Retinal pigment epithelial cell (primary cell): Measurements from ENCODE around the gene CEACAM5.

Experiments used
- DNase-seq: peaks from one replicate; pipeline ENCODE4 v3.0.0-alpha.2; 2010; ENCODE audit warnings: low read depth
- H3K4me3 ChIP-seq: 2 replicates; pipeline ENCODE4 v1.5.1; 2011; ENCODE audit warnings: mild to moderate bottlenecking, low read length, control low read depth, moderate library complexity
- CTCF ChIP-seq: conservative IDR thresholded peaks from 2 replicates; pipeline ENCODE4 v1.5.1; 2011; ENCODE audit warnings: low read depth, low read length, control low read depth, inconsistent platforms

The CEACAM5 gene

DNA sequence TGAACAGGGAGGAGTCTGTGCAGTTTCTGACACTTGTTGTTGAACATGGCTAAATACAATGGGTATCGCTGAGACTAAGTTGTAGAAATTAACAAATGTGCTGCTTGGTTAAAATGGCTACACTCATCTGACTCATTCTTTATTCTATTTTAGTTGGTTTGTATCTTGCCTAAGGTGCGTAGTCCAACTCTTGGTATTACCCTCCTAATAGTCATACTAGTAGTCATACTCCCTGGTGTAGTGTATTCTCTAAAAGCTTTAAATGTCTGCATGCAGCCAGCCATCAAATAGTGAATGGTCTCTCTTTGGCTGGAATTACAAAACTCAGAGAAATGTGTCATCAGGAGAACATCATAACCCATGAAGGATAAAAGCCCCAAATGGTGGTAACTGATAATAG is 63.0 kb downstream of the CEACAM5 start:
- H3K4me3 ChIP-seq, result no peak overlapping the region
- DNase-seq, result no peak
- no peak for TF ChIP-seq CTCF

GRCh38 chr19:41774515-41774980 is 66.1 kb downstream of the CEACAM5 start:
- DNase-seq, result no peak
- H3K4me3 ChIP-seq, result no peak overlapping the region

DNA sequence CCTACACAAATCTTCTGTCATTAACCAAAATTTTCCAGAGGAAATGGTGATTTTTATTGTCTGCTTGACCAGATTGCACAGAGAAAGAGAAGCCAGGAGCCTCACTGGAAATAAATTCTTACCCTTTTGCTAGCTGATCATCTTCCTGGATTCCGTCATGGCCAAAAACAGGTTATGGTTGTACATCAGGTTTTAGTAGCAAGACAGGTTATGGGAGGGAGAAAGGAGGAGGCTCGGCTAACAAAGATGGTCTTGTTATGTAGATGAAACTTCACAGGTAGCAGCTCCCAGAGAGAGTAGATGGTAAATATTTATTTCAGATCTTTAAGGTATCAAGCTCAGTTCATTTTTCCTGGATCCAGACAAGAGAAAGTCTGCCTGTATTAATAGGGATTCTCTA is 68.3 kb downstream of the CEACAM5 start:
- no peak for DNase-seq
- TF ChIP-seq CTCF, result no peak
- no peak overlapping the region for H3K4me3 ChIP-seq

More at GRCh38 chr19:41774515-41774980, 66.1 kb downstream of the CEACAM5 start:
- no peak for TF ChIP-seq CTCF
